GM12891 (cell line): ENCODE results near the gene THNSL1. TPM values are rescaled to one million over a fixed set of nuclear protein-coding genes. Genes with fewer than 3 reads are reported as not detected.
"Not testable (repeated sequence)": the region's sequence is repeated elsewhere in the genome, so short reads cannot be mapped to it uniquely, and the experiment has no call there.

Experiments used
- DNase-seq: peaks from one replicate; pipeline ENCODE4 v3.0.0; 2011; ENCODE audit warnings: low spot score; ENCODE audit not compliant: insufficient read length
- FAIRE-seq: peaks from 2 replicates; lab custom pipeline; 2011; peaks lifted over from hg19 to GRCh38; lab: Jason Lieb, UNC
- PAX5 ChIP-seq: IDR thresholded peaks from 2 replicates; pipeline ENCODE4 v1.6.1; 2011; ENCODE audit warnings: low read length, moderate library complexity, mild to moderate bottlenecking; ENCODE audit not compliant: insufficient read depth, severe bottlenecking
- POLR2A ChIP-seq: IDR thresholded peaks from 2 replicates; pipeline ENCODE4 v1.6.1; 2011; ENCODE audit warnings: low read depth, low read length, control low read depth
- POLR2AphosphoS5 ChIP-seq: IDR thresholded peaks from 2 replicates; pipeline ENCODE4 v1.6.1; 2011; ENCODE audit warnings: low read depth, low read length, control low read depth
- POU2F2 ChIP-seq: IDR thresholded peaks from 2 replicates; pipeline ENCODE4 v1.6.1; 2011; ENCODE audit warnings: low read depth, mild to moderate bottlenecking, control low read depth, low read length, moderate library complexity
- SPI1 ChIP-seq: IDR thresholded peaks from 2 replicates; pipeline ENCODE4 v1.6.1; 2011; ENCODE audit warnings: low read depth, low read length, control low read depth
- TAF1 ChIP-seq: IDR thresholded peaks from 2 replicates; pipeline ENCODE4 v1.6.1; 2011; ENCODE audit warnings: low read depth, low read length, control low read depth
- polyA plus RNA-seq: library from polyadenylated mRNA; unstranded; fragments of >200 nt; gene quantifications from one replicate; pipeline ENCODE4 v1.2.1, GENCODE V29; 2012; ENCODE audit warnings: low read depth, missing spikeins, inconsistent platforms; ENCODE audit not compliant: missing spikeins

The THNSL1 gene, protein sequence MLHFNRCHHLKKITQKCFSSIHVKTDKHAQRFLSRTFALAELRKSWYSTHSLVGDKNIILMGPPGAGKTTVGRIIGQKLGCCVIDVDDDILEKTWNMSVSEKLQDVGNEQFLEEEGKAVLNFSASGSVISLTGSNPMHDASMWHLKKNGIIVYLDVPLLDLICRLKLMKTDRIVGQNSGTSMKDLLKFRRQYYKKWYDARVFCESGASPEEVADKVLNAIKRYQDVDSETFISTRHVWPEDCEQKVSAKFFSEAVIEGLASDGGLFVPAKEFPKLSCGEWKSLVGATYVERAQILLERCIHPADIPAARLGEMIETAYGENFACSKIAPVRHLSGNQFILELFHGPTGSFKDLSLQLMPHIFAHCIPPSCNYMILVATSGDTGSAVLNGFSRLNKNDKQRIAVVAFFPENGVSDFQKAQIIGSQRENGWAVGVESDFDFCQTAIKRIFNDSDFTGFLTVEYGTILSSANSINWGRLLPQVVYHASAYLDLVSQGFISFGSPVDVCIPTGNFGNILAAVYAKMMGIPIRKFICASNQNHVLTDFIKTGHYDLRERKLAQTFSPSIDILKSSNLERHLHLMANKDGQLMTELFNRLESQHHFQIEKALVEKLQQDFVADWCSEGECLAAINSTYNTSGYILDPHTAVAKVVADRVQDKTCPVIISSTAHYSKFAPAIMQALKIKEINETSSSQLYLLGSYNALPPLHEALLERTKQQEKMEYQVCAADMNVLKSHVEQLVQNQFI
- 1.9 TPM for polyA plus RNA-seq

DNA sequence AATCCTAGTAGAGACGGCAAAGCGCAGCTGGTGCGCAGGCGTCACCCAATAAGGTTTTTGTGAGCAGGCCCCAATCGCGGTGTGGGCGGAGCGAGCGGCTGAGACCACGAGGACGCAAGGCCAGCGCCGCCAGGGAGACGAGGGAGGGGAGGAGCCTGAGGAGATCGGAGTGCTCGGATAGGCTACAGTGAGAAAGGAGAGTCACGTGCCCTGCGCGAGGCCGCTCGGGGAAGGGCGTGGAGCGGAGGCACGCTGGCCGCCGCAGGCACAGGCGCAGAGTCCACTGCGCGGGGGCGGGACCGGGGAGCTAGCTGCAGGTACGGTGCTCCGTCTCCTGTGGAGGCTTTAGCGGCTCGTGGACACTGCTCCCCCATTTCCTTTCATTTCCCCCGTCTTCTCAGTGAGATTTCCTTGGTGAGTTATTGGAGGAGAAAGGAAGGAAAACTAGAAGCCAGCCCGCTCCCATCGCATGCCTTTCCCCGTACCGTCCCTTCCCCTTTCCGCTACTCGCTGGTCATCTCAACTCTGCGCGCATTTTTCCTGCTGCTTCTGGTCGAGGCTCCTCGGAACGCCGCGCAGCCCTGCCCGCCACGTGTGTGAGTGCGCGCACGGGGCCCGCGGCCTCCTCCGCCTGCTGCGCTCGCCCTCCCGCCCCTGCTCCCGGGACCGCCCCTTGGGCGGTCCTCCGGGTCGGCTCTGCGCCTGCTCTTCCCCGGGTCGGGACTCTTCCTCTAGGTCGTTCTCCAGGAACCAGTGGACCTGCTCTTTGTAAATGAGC, at the start of gene THNSL1:
Gene THNSL1, plus strand, starts transcription at position 237 of the 778 bp plus-strand sequence. CDS start 6,612 bp downstream, outside the sequence.
- DNase-seq (peak; percentile 80), FAIRE-seq (peak; percentile 94)
- TF ChIP-seq POLR2AphosphoS5 (peak; percentile 89), SPI1 (no peak), POLR2A (peak; percentile 77), TAF1 (peak; percentile 65; the same call in 1 of the 2 replicates), PAX5 (no peak), POU2F2 (peak; percentile 38)

DNA sequence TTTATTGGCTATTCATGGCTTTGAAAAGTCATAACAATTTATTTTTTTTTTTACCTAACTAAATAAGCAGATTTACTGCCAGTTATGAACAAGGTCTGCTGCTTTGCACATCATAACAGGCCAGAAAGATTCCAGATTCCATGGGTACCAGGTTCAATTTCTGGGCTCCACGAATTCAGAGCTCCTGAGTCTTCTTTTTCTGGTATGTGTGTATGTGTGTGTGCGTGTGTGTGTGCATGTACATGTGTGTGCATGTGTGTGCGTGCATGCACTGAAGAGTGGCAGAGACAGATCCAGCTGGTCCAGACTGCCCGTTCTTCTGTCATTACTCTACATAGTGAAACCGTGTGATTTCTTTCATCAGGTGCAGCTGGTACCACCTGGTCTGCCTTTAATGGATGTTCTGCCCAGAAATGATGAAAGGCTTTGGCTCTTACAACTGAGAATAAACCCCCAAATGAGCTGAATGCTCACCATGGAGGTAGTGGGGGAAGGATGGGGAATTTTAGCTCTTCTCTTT, 49.4 kb upstream of the THNSL1 start:
- FAIRE-seq = no peak
- no peak for DNase-seq
- TF ChIP-seq POLR2A (no peak), TAF1 (no peak), PAX5 (no peak), POLR2AphosphoS5 (no peak), POU2F2 (no peak), SPI1 (no peak)

DNA sequence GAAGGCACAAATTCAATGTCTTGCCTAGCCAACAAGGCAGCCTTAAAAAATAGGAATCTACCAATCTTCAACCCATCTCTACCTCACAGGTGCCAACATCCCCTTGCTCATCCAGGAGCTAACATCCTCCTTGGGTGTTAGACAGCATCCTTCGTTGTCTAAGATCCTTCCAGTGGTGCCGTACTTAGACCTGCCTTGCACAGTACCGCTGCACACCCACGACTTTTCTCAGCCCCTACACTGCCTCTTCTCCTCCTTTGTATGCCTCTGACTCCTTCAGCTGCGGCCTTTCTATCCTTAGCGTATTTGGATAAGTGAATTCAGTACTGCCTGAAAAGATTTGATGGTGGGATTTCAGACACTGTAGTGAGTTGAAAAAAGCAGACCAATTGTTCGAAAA, 48.1 kb upstream of the THNSL1 start:
- DNase-seq (no peak), FAIRE-seq (no peak)
- no peak for TF ChIP-seq POU2F2
- TF ChIP-seq SPI1 = no peak
- TF ChIP-seq POLR2AphosphoS5 = no peak
- TF ChIP-seq POLR2A = no peak
- no peak for TF ChIP-seq PAX5
- no peak for TF ChIP-seq TAF1

DNA sequence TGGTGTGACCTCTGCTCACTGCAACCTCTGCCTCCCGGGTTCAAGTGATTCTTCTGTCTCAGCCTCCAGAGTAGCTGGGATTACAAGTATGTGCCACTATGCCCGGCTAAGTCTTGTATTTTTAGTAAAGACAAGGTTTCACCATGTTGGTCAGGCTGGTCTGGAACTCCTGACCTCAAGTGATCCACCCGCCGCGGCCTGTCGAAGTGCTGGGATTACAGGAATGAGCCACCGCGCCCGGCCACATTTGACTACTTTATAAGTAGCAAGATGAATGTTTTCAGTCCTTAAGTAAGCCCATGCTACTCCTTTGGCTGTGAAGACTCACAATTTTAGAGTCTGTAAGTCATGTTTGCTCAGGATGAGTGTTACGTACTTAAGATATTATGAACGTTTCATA, 47.5 kb upstream of the THNSL1 start:
- FAIRE-seq, DNase-seq: not testable (repeated sequence)

DNA sequence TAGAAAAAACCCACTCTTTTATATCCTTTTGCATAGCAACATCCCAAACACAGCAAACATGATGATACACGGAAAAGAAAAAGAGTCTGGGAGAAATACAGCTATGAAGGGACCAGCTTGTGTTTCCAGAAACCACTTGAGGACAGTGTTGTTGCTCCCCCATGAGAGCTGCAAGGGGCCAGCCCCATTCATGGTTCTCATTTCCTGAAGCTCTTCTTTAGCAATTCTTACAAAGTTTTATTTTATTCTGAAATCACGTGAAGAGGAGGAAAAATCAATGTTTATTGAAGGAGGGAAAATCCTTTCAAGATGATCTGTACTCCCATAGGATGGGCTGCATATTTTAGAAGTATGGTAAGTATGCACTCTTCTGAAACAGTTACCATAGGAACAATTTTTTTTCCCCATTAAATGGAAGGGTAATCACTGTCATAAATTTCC, 46.6 kb upstream of the THNSL1 start:
- TF ChIP-seq PAX5 (no peak), SPI1 (no peak), POLR2A (no peak), POU2F2 (no peak), POLR2AphosphoS5 (no peak), TAF1 (no peak)
- DNase-seq (no peak), FAIRE-seq (no peak)

DNA sequence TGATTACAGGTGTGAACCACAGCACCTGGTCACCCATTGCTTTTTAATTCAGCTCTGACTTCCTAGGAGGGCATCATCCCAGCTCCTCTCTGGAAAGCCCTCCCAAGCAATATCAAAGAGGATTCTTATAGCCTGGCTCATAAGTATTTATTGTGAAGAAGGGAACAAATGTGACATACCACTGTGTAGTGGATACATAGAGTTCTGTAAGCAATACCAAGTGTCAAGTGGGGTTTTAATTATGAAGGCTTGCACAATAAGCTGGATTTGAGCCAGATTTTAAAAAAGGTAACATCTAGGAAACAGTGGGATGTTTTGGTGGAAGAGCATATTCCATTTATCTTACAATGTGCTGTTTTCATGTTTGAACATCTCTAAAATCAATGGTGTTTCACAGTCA, 45.0 kb upstream of the THNSL1 start:
- DNase-seq = no peak
- TF ChIP-seq TAF1 = no peak
- no peak for TF ChIP-seq POLR2AphosphoS5
- no peak for TF ChIP-seq SPI1
- no peak for TF ChIP-seq PAX5
- TF ChIP-seq POLR2A = no peak
- TF ChIP-seq POU2F2 = no peak
- no peak for FAIRE-seq

DNA sequence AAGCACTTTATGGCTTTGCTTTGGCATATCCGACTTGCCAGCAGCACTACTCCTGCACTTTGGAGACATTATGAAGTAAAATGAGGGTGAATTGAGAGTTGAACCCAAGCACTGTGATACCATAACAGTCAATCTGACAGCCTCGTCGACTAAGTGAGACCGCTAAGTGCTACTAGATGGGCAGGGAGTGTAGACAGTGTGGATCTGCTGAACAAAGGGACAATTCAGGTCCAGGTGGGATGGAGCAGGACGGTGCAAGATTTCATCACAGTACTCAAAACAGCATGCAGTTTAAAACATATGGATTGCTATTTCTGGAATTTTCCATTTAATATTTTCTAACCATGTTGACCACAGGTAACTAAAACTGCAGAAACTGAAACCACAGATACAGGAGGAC, 43.2 kb upstream of the THNSL1 start:
- TF ChIP-seq PAX5 (no peak), SPI1 (no peak), POLR2AphosphoS5 (no peak), POU2F2 (no peak), POLR2A (no peak), TAF1 (no peak)
- DNase-seq (no peak), FAIRE-seq (no peak)

DNA sequence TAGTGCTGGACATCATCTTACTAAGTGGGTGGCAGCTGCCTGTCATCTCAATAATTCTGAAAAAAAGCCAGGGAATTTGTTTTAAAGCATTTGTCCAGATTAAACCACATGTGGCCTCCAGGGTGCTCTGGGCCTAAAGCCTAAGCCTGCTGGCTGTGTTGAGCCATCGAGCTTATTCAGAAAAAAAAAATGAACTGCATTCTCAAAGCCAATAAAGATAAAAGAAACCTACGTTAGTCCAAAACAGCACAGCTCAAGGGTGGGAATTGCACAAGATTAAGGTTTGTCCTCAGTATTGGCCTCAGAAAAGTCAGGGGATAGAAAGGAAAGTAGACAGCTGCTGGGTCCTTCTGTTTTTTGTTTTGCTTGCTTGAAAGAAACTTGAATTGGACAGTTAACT, 41.4 kb upstream of the THNSL1 start:
- TF ChIP-seq POU2F2 = no peak
- TF ChIP-seq SPI1 = no peak
- FAIRE-seq = no peak
- DNase-seq = no peak

DNA sequence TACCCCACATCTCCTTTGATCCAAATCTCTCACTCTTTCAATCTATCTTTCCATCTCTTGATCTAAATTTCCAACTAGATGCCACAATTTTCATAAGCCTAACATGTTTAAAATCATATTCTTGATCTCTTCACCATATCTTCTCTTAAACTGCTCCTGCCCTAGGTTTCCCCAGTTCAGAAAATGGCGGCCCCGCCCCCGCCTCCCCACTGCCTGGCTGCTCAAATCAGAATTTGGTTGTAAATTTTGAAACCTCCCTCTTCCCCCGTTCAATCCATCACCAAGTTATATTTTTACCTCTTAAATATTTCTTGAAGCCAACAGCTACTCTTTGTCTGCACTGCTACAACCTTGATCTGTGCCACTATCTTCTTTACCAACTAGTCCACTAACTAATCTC, 36.7 kb upstream of the THNSL1 start:
- no peak for FAIRE-seq
- TF ChIP-seq POLR2AphosphoS5 = no peak
- no peak for TF ChIP-seq POLR2A
- TF ChIP-seq POU2F2 = no peak
- no peak for TF ChIP-seq PAX5
- TF ChIP-seq SPI1 = no peak
- DNase-seq = no peak

DNA sequence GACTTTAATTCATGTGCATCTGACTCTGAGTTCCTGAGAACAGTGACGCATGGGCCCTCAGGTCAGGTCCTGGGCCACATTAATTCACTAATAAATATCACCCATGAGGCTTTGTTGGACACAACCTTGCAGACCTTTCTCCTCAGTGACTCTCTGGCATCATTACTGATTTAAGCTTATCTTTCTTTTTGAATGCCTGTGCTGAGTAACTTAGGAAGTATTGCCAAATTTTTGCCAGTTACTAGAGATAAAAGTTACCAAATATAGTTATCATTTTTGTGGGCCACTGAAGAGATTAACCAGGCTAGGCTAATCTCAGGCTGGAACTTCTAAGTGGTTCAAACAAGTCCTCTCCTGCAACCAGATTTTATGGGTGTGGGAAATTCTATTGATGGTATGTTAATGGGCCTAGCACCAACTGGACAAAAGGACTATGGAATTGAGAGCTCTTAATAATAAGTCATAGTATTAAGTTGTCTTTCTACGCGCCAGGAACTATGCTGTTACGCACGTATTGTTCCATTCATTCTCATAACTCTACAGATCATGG, 35.2 kb upstream of the THNSL1 start:
- TF ChIP-seq PAX5 = no peak
- TF ChIP-seq SPI1 = no peak
- no peak for TF ChIP-seq POLR2AphosphoS5
- TF ChIP-seq POLR2A = no peak
- no peak for TF ChIP-seq TAF1
- TF ChIP-seq POU2F2 = no peak
- DNase-seq = no peak

More for the DNA sequence above, 35.2 kb upstream of the THNSL1 start:
- FAIRE-seq = no peak
